Ovary (tissue), 9 donors: ENCODE measurements around the gene AMPD2. TPM values are rescaled to one million over a fixed set of nuclear protein-coding genes. Genes with fewer than 3 reads are reported as not detected.

Source experiments
- DNase-seq, 5 donors: peaks; one replicate each; pipeline ENCODE4 v3.0.0-alpha.2; 2019 to 2020
- H3K27ac ChIP-seq, 2 donors: fragments of 200-600 bp; one replicate each; pipeline versions ENCODE4 v1.5.1 to v1.8.0; 2019 to 2022
- H3K27me3 ChIP-seq: fragments of 200-600 bp; one replicate; pipeline ENCODE4 v1.8.0; 2022
- H3K36me3 ChIP-seq: fragments of 200-600 bp; sonication (generic); one replicate; pipeline ENCODE4 v1.5.1; 2019
- H3K4me1 ChIP-seq: one replicate; pipeline ENCODE4 v1.8.1; 2013; ENCODE audit warnings: mild to moderate bottlenecking, moderate library complexity; ENCODE audit not compliant: insufficient read depth
- H3K4me3 ChIP-seq: fragments of 200-600 bp; sonication (generic); one replicate; pipeline ENCODE4 v1.5.1; 2017
- H3K9me3 ChIP-seq, 2 donors: fragments of 200-600 bp in 1 of 2; sonication (generic) in 1 of 2; one replicate each; pipeline versions ENCODE4 v1.5.1 to v1.8.1; 2013 to 2019; ENCODE audit warnings: mild to moderate bottlenecking in 1 of 2, moderate library complexity in 1 of 2
- EP300 ChIP-seq: sonication (generic); formaldehyde crosslinking; IDR thresholded peaks from one replicate; pipeline ENCODE4 v1.6.1; 2017; ENCODE audit warnings: antibody characterized with exemption
- POLR2A ChIP-seq: fragments of 450-650 bp; IDR thresholded peaks from one replicate; pipeline ENCODE4 v1.6.1; 2017; ENCODE audit warnings: antibody characterized with exemption, mild to moderate bottlenecking, moderate library complexity
- WGBS, 3 donors: extraction: QIAGEN DNeasy Blood & Tissue Kit in 1 of 3; methylation state at CpG; one replicate each; pipeline versions ENCODE4 v1.1.5 to v1.1.7; 2013 to 2017; 5-methylcytosine and 5-hydroxymethylcytosine counted together
- intact Hi-C, 4 donors: fragments of 100-400 bp; cut with DNase I; formaldehyde crosslinking; loops; one replicate each; pipeline versions ENCODE4 v1.11.0 to v1.15.1; 2022 to 2023
- polyA plus RNA-seq, 2 donors: library from polyadenylated mRNA; stranded (reverse); fragments of 200-250 nt in 1 of 2; fragments of 350-450 nt in 1 of 2; fragmentation: Illumina TruSeq in 1 of 2; extraction: RNeasy Lipid Tissue Mini Kit (QIAGEN cat#74804) in 1 of 2; gene quantifications; one replicate each; pipeline ENCODE4 v1.2.3, GENCODE V29; 2013 to 2014
- total RNA-seq, 7 donors: library from RNA; depleted of rRNA in 2 of 7; stranded (reverse); fragments of >200 nt in 2 of 7; fragmentation: NEBNext Ultra II Directional in 3 of 7; extraction: Animal tissue kit (Norgen Biotek cat#: 25700) in 3 of 7; gene quantifications; one replicate each; pipeline versions ENCODE4 v1.1.0 to v1.2.4, GENCODE V29; 2016 to 2023
- TF ChIP-seq, protein P1 (sequence below), 3 donors: fragments of 450-650 bp in 2 of 3; fragments of 200-600 bp in 1 of 3; IDR thresholded peaks; one replicate each; pipeline versions ENCODE4 v1.5.1 to v1.8.0; 2016 to 2022; ENCODE audit warnings: antibody characterized with exemption in 3 of 3, mild to moderate bottlenecking in 1 of 3
- donor health status: DM: no; HTN: no; CAD: no; lungs with moderate emphysema.
- donor health status: DM: no; HTN: no; CAD: no.
- donor health status: Bipolar disorder and iron deficiency.
- donor health status: DM: yes; HTN: yes; CAD: no.
- donor health status: DM: no; HTN: no; CAD: no.
- donor health status: DM: yes; HTN: yes; CAD: no.

AMPD2 gene
- total and polyA plus RNA-seq, 9 donors: 19.4 to 86.0 (median 64.2) TPM

GRCh38 chr1:109613361-109614147 lies 6.1 kb upstream of the AMPD2 start:
- no peak for DNase-seq
- 39 to 53% (median 39%) methylated on average over 7 of the region's 7 CpGs for WGBS, 3 donors
- TF ChIP-seq, protein P1, sequence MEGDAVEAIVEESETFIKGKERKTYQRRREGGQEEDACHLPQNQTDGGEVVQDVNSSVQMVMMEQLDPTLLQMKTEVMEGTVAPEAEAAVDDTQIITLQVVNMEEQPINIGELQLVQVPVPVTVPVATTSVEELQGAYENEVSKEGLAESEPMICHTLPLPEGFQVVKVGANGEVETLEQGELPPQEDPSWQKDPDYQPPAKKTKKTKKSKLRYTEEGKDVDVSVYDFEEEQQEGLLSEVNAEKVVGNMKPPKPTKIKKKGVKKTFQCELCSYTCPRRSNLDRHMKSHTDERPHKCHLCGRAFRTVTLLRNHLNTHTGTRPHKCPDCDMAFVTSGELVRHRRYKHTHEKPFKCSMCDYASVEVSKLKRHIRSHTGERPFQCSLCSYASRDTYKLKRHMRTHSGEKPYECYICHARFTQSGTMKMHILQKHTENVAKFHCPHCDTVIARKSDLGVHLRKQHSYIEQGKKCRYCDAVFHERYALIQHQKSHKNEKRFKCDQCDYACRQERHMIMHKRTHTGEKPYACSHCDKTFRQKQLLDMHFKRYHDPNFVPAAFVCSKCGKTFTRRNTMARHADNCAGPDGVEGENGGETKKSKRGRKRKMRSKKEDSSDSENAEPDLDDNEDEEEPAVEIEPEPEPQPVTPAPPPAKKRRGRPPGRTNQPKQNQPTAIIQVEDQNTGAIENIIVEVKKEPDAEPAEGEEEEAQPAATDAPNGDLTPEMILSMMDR (IDR thresholded peaks at IDR 0.05): no peak
- TF ChIP-seq EP300 (no peak), POLR2A (no peak)
- Histone ChIP-seq H3K27ac (no peak overlapping the region), H3K27me3 (no peaks in the 10 kb centered on the region), H3K36me3 (no peaks in the 10 kb centered on the region), H3K9me3 (no peaks in the 10 kb centered on the region), H3K4me3 (no peak overlapping the region), H3K4me1 (no peaks in the 10 kb centered on the region)
- intact Hi-C loops: no loop called here

DNA sequence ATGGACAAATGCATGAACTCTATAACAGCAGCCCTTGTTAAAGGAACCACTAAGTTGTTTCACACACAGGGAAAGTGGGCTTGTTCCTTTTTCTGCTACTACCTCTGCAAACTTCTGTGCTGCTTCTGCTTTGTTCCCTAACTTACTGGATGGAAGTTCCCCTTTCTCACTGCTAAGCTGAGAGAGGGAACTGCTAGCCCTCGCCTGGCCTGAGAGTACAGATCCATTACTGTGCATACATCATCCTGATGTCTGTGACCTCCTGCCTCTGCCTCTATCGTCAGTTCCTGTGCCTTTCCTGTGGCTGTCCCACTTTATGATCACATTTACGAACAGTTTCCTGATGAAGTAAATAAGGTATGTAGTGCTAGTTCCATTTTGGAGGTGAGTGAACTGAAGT lies 3.8 kb upstream of the AMPD2 start:
- intact Hi-C loops: no loop called here
- H3K9me3 ChIP-seq: no peaks in the 10 kb centered on the region
- TF ChIP-seq EP300 (no peak), POLR2A (no peak)
- TF ChIP-seq, protein P1 (IDR thresholded peaks at IDR 0.05): no peak
- 63 to 75% (median 66%) methylated on average over 3 of the region's 3 CpGs for WGBS, 3 donors
- DNase-seq: no peak
- no peaks in the 10 kb centered on the region for H3K4me1 ChIP-seq
- H3K27ac ChIP-seq: no peak overlapping the region
- H3K27me3 ChIP-seq: no peaks in the 10 kb centered on the region
- H3K4me3 ChIP-seq: no peak overlapping the region
- H3K36me3 ChIP-seq: no peaks in the 10 kb centered on the region

DNA sequence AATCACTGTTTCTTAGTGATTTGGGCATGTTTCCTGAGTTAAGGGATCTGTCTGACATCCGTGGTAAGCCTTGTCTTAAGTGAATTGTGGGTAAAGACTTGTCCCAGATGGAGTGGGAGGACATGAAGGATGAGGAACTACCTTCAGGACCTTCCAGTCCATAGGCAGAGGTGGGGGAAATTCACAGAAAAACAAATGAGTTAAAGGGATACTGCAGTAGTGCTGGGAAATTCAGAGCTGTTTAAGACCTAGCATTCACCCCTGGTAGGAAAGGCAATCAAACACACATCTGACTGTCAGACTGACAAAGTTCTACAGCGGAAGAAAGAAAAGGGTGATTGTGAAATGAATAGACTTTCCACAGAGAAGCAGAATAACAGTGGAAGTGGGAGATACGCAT lies 3.2 kb upstream of the AMPD2 start:
- H3K27me3 ChIP-seq: no peaks in the 10 kb centered on the region
- no peaks in the 10 kb centered on the region for H3K36me3 ChIP-seq
- intact Hi-C loops: no loop called here
- H3K4me1 ChIP-seq: peaks cover 4% of the 10 kb centered on the region
- H3K27ac ChIP-seq: no peak overlapping the region
- TF ChIP-seq, protein P1 (IDR thresholded peaks at IDR 0.05): no peak
- no peak overlapping the region for H3K4me3 ChIP-seq
- no peaks in the 10 kb centered on the region for H3K9me3 ChIP-seq
- no peak for DNase-seq
- WGBS, 3 donors: 72 to 88% (median 81%) methylated on average over 3 of the region's 3 CpGs

DNA sequence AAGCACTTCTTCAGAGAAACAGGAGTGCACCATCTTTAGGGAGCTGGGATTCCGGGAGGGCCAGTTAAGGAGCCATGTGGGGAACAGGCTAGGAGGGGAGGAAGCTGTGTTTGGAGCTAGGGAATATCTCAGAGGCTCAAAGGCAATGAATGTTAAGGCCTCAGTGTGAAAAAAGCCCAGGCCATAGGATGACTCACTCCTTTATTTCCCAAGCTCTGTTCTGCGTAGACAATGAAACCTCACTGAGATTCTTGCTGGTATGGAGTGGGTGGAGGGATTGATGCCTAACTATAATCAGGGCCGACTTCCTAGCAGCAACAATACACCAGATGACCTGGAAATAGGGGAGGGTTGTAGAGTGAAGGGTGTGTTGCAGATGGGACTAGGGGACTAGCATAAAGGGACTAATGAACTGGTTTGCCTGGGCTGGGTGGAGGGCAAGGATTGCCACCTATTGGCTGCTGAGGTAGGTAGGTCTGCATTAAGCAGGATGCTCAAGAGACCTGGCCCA lies 2.3 kb upstream of the AMPD2 start:
- Histone ChIP-seq H3K4me3 (no peak overlapping the region), H3K36me3 (no peaks in the 10 kb centered on the region), H3K27me3 (no peaks in the 10 kb centered on the region), H3K27ac (no peak overlapping the region), H3K4me1 (peaks cover 6% of the 10 kb centered on the region), H3K9me3 (no peaks in the 10 kb centered on the region)
- 40 to 54% (median 53%) methylated on average over 3 of the region's 3 CpGs for WGBS, 3 donors
- no peak for DNase-seq
- intact Hi-C loops: no loop called here
- TF ChIP-seq POLR2A: no peak
- TF ChIP-seq EP300: no peak
- TF ChIP-seq, protein P1 (IDR thresholded peaks at IDR 0.05): no peak
